GM19023 (cell line): Measurements from ENCODE around the gene MROH7.

Experiments used
- ATAC-seq: cut with Tn5 transposase; IDR thresholded peaks from one replicate; pipeline ENCODE4 v1.9.1; 2021; ENCODE audit warnings: mild to moderate bottlenecking, moderate library complexity; ENCODE audit not compliant: unreplicated experiment

Gene MROH7

DNA sequence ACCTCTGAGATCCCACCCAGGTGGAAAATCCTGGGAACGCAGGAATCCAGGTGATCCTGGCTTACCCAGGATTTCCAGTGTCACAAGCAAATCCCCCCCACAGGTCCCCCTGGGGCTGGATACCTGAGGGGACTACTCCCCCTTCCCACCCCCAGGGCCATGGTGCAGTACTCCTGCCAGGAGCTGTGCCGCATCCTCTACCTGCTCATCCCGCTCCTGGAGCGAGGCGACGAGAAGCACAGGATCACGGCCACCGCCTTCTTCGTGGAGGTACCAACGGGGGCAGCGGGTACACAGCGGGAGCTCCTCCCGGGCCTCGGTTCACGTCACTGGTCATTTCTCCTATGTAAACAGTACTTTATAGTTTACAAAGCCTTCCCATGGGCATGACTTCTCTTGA lies 53.6 kb downstream of the MROH7 start:
- ATAC-seq: no peak

DNA sequence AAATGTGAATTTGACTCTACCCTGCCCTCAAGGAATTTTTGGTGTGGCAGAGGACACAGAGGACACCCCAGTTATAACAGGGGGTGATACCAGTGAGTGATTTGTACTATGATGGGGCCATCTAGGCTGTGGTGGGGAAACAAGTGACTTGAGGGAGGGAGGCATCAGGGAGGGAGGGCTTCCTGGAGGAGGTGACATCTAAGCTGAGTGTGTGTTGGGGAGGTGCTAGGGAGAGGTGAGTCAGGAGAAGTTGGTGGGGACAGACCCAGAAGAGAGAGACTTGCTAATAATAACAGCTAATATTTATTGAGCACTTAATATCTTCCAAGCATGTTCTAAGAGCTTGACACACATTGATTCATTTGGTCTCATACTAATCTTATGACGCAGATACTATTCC lies 54.2 kb downstream of the MROH7 start:
- no peak for ATAC-seq

DNA sequence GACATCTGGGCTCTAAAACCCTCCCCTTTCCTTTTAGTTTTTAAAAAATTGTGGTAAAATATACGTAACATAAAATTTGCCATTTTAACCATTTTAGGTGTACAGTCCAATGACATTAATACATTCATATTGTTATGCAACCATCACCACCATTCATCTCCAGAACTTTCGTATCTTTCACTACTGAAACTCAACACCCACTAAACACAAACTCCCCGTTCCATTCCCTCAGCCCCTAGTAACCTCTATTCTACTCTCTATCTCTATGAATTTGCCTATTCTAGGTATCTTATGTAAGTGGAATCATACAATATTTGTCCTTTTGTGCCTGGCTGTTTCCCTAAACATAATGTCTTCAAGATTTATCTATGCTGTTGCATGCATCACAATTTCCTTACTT lies 54.7 kb downstream of the MROH7 start:
- no peak for ATAC-seq

DNA sequence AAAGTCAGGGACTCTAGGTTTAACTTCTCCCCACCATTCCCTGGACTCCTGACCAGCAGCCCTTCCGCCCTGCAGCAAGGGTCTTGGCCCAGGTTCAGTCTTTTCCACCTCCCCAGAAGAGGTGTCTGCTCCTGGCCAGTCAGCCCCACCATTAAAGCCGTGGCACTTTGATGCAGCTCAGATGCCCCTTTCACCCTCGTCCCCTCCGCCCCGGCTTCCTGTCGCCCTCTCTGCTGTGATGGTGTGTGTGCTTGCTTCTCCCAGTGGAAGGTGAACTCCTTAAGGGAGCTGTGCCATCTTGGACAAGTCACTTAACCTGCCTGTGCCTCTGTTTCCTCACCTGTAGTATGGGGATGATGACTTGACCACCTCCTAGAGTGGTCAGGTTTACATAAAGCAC lies 56.3 kb downstream of the MROH7 start:
- ATAC-seq: no peak

DNA sequence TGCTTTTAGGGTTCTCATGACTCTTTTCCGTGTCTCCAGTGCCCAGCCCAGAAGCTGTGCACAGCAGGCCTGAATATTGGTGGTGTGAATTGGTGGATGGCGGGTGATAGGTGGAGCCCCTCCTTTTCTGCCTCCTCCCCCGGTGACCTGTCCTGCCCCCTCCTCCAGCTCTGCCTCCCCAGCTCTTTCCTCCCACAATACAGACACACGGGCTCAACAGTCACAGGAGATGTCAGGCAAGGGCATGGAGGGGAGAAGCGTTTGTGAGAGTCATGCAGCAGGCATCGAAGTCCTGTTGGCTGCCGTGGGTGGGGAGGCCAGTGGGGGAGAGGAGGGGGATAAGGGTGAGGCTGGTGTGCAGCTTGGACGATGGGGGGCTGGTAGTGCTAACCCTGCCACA lies 56.8 kb downstream of the MROH7 start:
- no peak for ATAC-seq

DNA sequence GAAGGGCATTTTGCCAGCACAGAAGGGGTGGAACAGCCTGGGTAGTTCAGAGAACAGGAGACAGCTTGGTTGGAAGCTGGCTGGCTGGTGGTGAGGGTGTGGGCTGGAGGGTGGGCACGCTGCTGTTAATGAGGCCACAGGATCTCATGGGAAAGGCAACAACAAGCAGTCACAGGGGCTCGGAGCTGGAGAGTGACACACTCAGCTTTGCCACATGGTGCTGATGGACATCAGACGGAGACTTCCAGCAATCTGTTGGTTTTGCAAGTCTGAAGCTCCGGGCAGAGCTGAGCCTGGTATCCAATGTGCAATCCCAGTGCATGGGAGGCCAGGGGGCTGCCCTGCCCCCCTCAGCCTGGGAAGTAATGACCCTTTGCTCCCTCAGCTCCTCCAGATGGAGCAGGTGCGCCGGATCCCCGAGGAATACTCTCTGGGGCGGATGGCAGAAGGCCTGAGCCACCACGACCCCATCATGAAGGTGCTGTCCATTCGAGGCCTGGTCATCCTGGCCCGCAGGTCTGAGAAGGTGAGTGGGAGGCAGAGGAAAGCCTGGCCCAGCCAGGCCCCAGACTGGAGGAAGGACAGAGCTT lies 58.4 kb downstream of the MROH7 start:
- no peak for ATAC-seq

DNA sequence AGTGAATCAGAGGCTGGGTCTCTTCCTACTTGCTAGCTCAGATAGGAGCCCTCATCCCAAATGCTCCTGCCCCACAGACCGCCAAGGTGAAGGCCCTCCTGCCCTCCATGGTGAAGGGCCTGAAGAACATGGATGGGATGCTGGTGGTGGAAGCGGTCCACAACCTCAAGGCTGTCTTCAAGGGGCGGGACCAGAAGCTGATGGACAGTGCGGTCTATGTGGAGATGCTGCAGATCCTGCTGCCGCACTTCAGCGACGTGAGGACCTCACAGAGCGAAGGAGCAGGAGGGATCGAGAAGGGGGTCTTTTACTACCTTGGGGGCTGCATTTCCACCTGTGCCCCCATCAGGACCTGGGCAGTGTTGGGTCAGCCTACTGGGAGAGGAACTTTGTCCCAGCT lies 59.5 kb downstream of the MROH7 start:
- no peak for ATAC-seq

DNA sequence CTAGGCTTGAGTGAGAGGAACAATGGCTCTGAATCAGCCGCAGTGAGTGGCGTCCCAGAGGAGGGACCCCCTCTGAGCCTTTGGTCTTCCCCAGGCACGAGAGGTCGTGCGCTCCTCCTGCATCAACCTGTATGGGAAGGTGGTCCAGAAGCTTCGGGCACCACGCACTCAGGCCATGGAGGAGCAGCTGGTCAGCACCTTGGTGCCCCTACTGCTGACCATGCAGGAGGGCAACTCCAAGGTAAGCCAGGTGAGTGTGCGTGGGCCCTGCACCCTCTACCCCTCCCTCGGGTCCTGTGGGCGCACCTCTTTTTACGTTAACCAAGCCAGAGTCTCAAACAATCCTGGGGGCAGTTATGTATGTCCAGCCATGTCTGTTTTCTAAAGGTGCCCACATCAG lies 60.4 kb downstream of the MROH7 start:
- ATAC-seq: no peak

DNA sequence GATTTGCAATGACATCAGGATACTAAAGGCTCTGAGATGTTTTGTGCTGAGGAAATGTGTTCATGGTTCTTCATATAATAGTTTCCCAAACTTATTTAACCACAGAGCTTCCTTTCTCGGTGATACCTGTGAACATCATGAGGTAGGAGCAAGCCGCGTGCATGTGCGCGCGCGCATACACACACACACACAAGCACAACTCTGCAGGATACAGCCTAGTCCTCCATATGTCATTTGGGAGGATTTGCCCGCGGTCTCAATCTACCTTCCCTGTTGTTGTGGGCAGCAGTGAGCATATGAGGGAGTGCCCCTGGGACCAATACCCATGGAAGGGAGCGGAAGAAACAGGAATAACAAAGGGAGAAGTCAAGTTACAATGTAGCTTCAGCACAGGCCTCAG lies 61.9 kb downstream of the MROH7 start:
- no peak for ATAC-seq

DNA sequence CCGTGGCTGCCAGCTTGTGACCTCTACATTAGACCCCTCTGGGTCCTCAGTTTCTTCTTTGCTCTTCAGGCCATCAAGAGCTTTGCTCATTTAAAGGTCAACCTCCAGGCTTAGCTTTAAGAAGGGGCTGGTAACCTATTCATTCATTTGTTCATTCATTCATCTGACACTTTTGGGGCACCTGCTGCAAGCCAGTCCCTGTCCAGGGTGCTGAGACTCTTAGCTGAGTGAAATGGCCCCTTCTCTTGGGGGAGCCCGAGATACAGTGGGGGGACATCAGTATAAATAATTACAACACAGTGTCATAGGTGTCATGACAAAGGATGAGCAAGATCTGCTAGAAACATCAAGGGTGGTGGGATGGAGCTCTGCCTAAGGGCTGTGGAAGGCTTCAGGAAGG lies 63.6 kb downstream of the MROH7 start:
- no peak for ATAC-seq

DNA sequence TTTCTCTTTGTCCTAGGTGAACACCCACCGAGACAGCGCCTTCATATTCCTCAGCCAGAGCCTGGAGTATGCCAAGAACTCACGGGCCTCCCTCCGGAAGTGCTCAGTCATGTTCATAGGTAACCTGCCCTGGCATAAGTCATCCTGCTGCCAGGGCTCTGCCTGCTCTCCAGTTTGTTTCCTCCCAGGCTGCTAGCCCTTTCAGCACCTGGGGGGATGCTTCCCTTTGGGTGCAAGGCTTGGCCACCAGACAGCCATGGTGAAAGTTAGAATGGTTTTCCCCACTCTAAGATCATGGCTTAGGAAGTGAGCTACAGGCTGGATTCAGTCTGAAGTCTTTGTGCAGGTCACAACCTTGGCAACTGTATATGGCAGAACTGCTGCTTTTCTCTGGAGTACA lies 64.8 kb downstream of the MROH7 start:
- ATAC-seq: no peak

DNA sequence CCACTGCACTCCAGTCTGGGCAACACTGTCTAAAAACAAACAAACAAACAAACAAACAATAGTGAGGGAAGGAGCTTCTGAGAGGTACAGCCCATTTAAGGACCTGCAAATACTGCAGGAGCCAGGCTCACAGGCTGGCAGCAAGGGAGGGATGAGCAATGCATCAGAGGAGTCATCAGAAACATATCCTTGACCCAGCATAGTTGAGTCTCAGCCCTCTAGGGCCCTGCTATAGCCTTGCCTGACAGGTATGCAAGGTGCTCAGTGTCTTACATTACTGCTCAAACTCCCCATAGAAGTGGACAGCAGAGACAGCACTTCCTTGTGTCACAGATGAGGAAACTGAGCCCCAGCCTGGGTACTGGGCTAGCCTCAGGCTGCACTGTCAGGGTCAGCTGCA lies 66.8 kb downstream of the MROH7 start:
- ATAC-seq: no peak

DNA sequence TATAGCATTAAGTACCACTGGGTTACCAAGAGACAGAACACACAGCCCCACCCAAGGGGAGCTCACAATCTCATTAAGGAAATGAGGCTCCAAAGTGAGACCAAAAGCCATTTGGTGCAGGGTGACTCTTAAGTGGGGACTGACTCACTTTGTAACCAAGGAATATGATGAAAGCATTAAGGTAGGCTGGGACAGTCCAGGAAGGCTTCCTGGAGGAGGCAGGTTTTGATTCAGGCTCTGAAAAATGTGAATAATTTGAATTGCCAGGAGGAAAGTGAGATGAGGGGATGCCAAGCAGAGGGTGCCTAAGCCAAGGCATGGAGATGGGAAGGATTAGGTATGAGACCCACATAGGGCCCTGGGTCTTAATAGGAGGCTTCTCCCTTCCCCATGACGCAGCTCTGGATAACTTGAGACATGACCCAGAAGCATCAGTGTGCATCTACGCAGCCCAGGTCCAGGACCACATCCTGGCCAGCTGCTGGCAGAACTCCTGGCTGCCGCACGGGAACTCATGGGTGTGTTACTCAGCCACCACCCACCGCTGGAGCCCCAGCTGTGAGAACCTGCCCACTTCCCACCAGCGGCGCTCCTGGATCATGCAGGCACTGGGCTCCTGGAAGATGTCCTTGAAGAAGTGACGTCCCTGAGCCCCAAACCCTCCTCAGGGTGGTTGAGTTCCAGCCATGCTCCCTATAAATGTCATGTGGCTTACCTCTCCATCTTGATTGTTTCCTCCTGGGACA lies 68.1 kb downstream of the MROH7 start:
- ATAC-seq: no peak

DNA sequence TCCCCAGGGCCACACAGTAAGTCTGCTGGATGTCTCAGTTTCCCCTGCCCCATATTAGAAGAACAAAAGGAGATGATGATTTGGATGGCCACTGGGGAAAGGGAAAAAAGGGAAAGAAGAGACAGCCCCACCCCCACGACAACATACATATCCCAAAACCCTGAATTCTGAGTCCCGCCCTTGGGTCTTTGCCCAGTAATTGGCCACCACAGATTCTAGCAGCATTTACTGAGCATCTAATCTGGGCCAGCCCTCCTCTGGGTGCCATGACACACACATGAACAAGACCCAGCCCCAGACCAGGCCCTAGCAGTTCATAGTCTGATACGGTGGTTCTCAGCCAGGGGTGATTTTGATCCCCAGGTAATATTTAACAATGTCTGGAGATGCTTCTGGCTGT lies 68.8 kb downstream of the MROH7 start:
- ATAC-seq: no peak

DNA sequence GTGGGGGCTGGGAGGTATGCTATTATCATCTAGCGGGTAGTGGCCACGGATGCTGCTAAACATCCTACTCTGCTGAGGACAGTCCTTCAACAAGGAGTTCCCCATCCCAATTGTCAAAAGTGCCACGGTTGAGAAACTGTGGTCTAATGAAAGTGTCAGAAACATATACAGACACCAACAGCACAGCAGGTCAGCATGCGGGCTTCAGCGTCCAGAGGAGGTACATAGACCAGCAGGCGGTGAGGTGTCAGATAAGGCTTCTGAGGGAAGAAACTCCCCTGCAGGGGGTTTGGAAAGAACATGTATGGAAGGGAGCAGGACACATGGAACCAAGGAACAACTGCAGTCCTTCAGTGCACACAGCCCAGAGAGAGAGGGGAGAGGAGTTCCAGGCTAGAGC lies 69.3 kb downstream of the MROH7 start:
- no peak for ATAC-seq

DNA sequence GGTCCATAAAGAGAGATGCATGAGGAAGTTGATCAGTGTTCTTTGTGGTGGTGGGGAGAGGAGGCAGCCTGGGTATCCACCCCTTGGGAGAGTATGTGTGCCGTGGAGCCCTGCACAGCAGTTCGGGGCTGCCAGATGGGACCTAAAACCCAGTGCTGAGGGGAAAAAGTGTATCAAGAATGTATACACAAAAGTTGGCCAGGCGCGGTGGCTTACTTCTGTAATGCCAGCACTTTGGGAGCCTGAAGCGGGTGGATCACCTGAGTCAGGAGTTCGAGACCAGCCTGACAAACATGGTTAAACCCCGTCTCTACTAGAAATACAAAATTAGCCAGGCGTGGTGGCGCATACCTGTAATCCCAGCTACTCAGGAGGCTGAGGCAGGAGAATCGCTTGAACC lies 70.0 kb downstream of the MROH7 start:
- no peak for ATAC-seq

DNA sequence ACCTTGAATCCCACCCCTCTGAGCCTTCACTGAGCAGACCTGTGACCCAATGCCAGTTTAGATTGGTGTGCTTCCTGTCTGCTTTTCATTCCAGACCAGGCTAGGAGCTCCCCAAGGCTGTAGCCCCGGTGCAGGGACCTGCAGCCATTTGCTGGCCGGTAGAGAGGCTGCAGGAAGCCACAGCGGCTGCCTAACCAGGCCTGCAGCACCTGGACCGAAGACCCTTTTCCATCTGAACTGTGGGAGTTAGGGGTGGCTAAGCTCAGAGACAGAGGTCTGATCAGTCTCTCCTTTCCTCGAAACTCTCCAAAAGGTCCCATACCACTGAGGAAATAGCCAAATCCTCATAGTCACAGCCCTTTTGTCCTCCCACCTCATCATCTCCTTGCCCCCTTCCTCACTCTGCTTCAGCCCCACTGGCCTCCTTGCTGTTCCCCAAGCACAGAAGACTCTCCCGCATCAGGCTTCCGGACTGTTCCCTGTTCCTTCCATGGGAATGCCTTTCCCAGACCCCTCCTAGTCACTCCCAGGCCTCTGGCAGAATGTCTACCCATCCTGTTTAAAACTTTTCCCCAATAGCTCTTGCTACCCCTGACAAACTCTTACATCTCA lies 73.4 kb downstream of the MROH7 start:
- ATAC-seq: no peak

DNA sequence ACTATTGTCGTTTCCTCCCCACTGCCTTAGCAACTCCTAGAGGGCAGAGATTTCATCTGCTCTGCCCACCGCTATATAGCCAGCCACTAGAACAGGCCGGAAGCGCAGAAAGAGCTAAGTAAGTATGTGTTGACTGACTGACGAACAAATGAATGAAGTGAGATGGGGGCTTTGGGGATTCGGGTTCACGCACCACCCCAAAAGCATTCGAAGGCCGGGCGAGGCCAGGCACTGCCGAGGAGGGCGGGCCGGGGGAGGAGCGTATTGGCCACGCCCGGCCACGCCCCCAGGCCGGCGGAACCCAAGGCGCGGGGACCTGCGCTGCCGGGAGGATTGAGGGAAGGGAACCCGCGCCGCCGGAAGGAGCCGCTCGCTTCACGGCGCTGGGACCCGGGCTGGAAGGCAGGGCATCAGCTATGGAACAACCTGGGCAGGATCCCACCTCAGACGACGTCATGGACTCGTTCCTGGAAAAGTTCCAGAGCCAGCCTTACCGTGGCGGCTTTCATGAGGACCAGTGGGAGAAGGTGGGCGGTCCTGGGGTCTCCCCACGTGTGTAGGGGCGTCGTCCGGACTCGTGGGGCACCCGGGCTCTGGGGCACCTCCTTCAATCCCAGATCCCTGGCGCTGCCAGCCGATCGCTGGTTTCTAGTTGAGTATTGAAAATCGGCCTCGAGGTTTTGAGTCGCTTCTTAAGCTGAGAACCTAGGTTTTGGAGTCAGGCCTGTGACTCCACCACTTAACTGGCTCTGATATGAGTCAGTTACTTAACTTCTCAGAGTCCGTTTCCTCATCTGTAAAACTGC lies 74.1 kb downstream of the MROH7 start, which contains the start of gene TTC4:
Gene TTC4, plus strand, starts transcription at position 369 of the 806 bp plus-strand sequence. Its CDS starts 48 bp downstream, at position 417.
- ATAC-seq: peak; percentile 98

DNA sequence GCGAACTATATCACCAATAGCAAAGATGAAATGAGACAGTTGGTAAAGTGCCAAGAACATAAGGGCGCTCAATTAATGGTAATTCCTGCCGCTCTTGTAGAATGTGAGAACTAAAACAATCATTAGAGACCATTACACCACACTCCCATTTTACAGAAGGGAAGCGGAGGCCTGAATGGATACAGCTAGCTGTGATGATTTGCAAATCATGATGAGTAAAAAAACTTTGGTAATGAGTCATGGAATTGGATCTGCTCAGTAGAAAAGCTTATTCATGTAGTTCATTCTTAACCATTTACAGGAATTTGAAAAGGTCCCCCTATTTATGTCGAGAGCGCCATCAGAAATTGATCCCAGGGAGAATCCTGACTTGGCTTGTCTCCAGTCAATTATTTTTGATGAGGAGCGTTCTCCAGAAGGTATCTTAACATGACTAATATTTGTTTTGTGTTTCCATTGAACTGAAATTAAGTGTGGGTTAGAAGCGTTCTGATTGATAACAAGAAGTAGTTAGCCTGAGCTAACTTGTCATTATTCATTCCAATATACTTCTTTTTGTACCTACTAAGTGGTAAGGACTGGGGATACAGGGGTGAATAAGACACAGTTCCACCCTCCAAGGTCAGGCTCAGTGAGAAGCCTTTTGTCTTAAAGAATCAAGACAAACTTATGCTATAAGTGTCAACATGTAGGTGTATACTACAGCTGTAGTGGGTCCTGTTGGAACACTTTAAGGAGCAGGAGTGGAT lies 74.9 kb downstream of the MROH7 start:
- no peak for ATAC-seq

DNA sequence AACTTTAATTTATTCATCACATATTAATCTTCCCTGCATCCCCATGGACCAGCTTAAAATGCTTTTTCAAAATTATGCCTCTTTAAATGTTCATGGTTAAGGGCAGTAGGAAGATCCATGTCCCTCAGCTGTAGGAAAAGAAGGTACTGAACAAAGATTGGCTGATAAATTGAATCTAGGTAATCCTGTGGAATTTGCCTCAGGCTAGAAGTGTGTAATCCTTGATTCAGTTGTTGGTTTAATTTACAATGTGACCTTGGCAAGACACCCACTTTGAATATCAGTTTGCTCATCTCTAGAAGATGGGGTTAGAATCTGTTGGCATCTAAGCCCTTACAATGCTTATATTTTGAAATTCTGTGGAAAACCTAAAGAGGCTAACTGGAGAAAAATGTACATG lies 80.1 kb downstream of the MROH7 start:
- no peak for ATAC-seq

DNA sequence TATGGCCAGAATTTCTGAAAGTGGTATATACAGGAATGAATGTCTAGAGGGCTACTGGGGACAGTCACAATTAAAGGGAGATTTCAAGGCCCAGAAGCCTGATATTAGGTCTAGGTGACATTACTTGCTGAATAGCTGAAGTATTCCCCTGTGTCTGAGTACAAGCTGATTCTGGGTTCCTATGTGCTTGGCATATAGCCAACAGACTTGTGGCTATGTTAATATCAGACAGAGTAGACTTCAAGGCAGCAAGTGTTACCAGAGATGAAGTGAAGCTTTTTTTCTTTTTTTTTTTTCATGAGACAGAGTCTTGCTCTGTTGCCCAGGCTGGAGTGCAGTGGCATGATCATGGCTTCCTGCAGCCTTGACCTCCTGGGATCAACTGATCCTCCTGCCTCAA lies 82.4 kb downstream of the MROH7 start:
- ATAC-seq: no peak
